Endodermal cell (in vitro differentiated cells): Measurements from ENCODE around the gene SYNPR. TPM values are rescaled to one million over a fixed set of nuclear protein-coding genes. Genes with fewer than 3 reads are reported as not detected.

Experiments used
- DNase-seq: peaks from one replicate; pipeline ENCODE4 v3.0.0-alpha.2; 2017
- H3K27ac ChIP-seq: 2 replicates; pipeline ENCODE4 v1.5.1; 2013; ENCODE audit warnings: mild to moderate bottlenecking, low read depth, low read length, moderate library complexity
- H3K27me3 ChIP-seq: 2 replicates; pipeline ENCODE4 v1.6.1; 2013; ENCODE audit warnings: mild to moderate bottlenecking, low read length, moderate library complexity; ENCODE audit not compliant: insufficient read depth, control insufficient read depth, poor library complexity, severe bottlenecking
- H3K36me3 ChIP-seq: 2 replicates; pipeline ENCODE4 v1.7.0; 2013; ENCODE audit warnings: mild to moderate bottlenecking, low read length, moderate library complexity; ENCODE audit not compliant: control insufficient read depth, insufficient read depth
- H3K4me1 ChIP-seq: one replicate; pipeline ENCODE4 v1.7.0; 2013; ENCODE audit warnings: low read length; ENCODE audit not compliant: control insufficient read depth, insufficient read depth
- H3K4me3 ChIP-seq: 2 replicates; pipeline ENCODE4 v1.5.1; 2013; ENCODE audit warnings: mild to moderate bottlenecking, low read length, moderate library complexity
- H3K9ac ChIP-seq: 2 replicates; pipeline ENCODE4 v1.6.1; 2013; ENCODE audit warnings: mild to moderate bottlenecking, low read length, moderate library complexity; ENCODE audit not compliant: poor library complexity, severe bottlenecking; ENCODE audit errors: extremely low read depth
- H3K9me3 ChIP-seq: 2 replicates; pipeline ENCODE4 v1.6.1; 2013; ENCODE audit warnings: mild to moderate bottlenecking, low read length, moderate library complexity; ENCODE audit not compliant: control insufficient read depth
- H3K27ac Mint-ChIP-seq: 2 replicates; pipeline ENCODE4 v1.8.0; 2020; ENCODE audit warnings: mixed read lengths
- H3K27me3 Mint-ChIP-seq: 2 replicates; pipeline ENCODE4 v1.8.0; 2021; ENCODE audit warnings: mild to moderate bottlenecking, mixed read lengths; ENCODE audit not compliant: insufficient read depth
- H3K36me3 Mint-ChIP-seq: 2 replicates; pipeline ENCODE4 v1.8.0; 2020; ENCODE audit warnings: low read depth, mixed read lengths
- H3K4me1 Mint-ChIP-seq: 2 replicates; pipeline ENCODE4 v1.8.0; 2020; ENCODE audit warnings: mixed read lengths
- H3K4me3 Mint-ChIP-seq: 2 replicates; pipeline ENCODE4 v1.8.0; 2020; ENCODE audit warnings: mild to moderate bottlenecking, moderate library complexity, mixed read lengths
- H3K9me3 Mint-ChIP-seq: 2 replicates; pipeline ENCODE4 v1.8.0; 2020; ENCODE audit warnings: mild to moderate bottlenecking, mixed read lengths
- WGBS, 2 experiments: methylation state at CpG; one replicate each; pipeline versions ENCODE4 v1.1.5 to v1.1.7; 2013; ENCODE audit warnings: missing lambda C conversion rate in 2 of 2, mixed read lengths in 1 of 2; ENCODE audit not compliant: insufficient coverage in 1 of 2, insufficient read length in 1 of 2; 5-methylcytosine and 5-hydroxymethylcytosine counted together
- total RNA-seq, 2 donors: library from RNA; stranded (reverse); fragmentation: NEBNext Ultra II Directional in 1 of 2; extraction: Animal tissue kit (Norgen Biotek cat#: 25700) in 1 of 2; gene quantifications; 2 replicates in 1 of 2; 3 replicates in 1 of 2; pipeline ENCODE4 v1.2.1, GENCODE V29; 2021
- TF ChIP-seq, protein P1 (sequence below): fragments of 200-600 bp; sonication (generic); conservative IDR thresholded peaks from 2 replicates; pipeline ENCODE4 v1.5.0; 2021; ENCODE audit warnings: antibody characterized with exemption, mild to moderate bottlenecking

The SYNPR gene
- total RNA-seq, 2 donors from 2014 or later: not detected

DNA sequence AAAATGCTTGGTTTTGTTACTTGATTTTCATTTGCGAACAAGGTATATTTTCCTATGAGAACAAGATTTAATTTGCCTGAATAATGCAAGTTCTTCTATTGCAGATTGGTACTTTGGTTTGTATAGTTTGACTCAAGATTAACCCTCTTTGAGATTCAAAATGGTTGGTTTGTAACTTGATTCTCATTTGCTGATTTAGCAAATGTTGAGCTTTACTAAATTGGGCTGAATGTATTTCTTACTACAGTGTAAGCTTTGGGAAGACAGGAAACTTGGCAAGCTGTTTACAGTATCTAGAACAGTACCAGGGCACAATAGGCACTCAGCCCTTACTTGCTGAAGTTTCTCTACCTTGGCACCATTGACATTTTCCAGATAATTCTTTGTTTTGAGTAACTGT lies 3.7 kb upstream of the SYNPR start:
- TF ChIP-seq, protein P1, sequence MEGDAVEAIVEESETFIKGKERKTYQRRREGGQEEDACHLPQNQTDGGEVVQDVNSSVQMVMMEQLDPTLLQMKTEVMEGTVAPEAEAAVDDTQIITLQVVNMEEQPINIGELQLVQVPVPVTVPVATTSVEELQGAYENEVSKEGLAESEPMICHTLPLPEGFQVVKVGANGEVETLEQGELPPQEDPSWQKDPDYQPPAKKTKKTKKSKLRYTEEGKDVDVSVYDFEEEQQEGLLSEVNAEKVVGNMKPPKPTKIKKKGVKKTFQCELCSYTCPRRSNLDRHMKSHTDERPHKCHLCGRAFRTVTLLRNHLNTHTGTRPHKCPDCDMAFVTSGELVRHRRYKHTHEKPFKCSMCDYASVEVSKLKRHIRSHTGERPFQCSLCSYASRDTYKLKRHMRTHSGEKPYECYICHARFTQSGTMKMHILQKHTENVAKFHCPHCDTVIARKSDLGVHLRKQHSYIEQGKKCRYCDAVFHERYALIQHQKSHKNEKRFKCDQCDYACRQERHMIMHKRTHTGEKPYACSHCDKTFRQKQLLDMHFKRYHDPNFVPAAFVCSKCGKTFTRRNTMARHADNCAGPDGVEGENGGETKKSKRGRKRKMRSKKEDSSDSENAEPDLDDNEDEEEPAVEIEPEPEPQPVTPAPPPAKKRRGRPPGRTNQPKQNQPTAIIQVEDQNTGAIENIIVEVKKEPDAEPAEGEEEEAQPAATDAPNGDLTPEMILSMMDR: no peak
- no peak overlapping the region for H3K27ac ChIP-seq
- 93% methylated on average over 1 of the region's 1 CpG; no CpG with 5 or more reads in 1 of the 2 experiments for WGBS, 2 experiments
- Mint-ChIP-seq H3K4me3 (no peak overlapping the region), H3K4me1 (peaks cover 6% of the 10 kb centered on the region), H3K27me3 (peaks cover 42% of the 10 kb centered on the region), H3K36me3 (no peaks in the 10 kb centered on the region), H3K9me3 (no peaks in the 10 kb centered on the region), H3K27ac (no peak overlapping the region)
- no peak overlapping the region for H3K4me3 ChIP-seq
- H3K27me3 ChIP-seq: peaks cover 43% of the 10 kb centered on the region
- H3K9me3 ChIP-seq: peaks cover 6% of the 10 kb centered on the region
- H3K4me1 ChIP-seq: no peaks in the 10 kb centered on the region
- H3K36me3 ChIP-seq: no peaks in the 10 kb centered on the region
- H3K9ac ChIP-seq: no peak overlapping the region
- no peak for DNase-seq

DNA sequence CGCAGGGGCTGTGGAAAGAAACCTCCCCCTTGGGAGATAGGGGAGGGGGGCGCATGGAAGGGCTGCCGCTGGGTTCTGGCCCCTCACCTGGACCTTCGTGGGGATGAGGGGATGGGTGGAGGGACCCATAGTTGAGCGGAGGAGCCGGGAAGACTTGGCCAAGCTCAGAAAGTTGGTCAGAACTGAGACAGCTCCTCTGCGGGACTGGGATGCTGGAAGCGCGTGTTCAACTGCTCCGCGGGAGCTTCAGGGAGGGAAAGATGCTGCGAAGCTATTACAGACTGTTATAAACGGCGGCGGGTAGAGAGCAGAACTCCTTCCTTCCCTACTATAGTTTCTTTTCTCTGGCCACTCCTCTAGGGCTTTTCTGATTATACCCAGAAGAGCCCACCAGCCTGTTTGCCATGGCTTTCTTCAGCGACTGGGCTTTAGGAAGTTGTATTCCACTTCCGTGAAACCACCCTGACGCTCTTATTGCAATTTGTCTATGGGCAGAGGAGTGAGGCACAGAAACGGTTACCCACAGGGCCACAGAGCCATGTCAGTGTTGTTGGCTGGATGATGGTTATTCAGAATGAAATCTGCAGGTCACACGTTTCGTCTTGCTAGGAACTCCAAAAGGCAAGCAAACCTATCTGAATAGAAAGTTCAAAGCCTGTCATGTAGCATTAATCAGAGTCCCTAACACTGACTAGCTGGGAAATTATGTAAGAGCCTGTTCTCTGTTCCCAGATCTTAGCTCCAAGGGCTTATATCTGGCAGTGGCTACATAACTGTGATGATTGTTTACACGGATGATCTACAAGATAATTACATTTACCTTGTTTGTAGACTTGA lies 1.1 kb downstream of the SYNPR start:
- 12 to 14% methylated on average over 13 to 22 of the region's 22 CpGs for WGBS, 2 experiments
- Mint-ChIP-seq H3K4me3 (peak overlapping the region; percentile 58), H3K27me3 (peaks cover 61% of the 10 kb centered on the region), H3K27ac (no peak overlapping the region), H3K36me3 (no peaks in the 10 kb centered on the region), H3K9me3 (no peaks in the 10 kb centered on the region), H3K4me1 (peaks cover 6% of the 10 kb centered on the region)
- Histone ChIP-seq H3K9ac (no peak overlapping the region), H3K4me3 (peak overlapping the region; percentile 74), H3K27me3 (peaks cover 62% of the 10 kb centered on the region), H3K9me3 (peaks cover 6% of the 10 kb centered on the region), H3K27ac (no peak overlapping the region), H3K4me1 (no peaks in the 10 kb centered on the region), H3K36me3 (no peaks in the 10 kb centered on the region)
- TF ChIP-seq, protein P1: no peak
- peak; percentile 70 for DNase-seq

- Mint-ChIP-seq H3K9me3 (peaks cover 2% of the 10 kb centered on the region), H3K27ac (no peak overlapping the region), H3K27me3 (peaks cover 4% of the 10 kb centered on the region), H3K4me3 (no peak overlapping the region), H3K4me1 (no peaks in the 10 kb centered on the region), H3K36me3 (no peaks in the 10 kb centered on the region)
- Histone ChIP-seq H3K4me1 (no peaks in the 10 kb centered on the region), H3K27me3 (no peaks in the 10 kb centered on the region), H3K27ac (no peak overlapping the region), H3K36me3 (no peaks in the 10 kb centered on the region), H3K9ac (no peak overlapping the region), H3K4me3 (no peak overlapping the region), H3K9me3 (no peaks in the 10 kb centered on the region)
- no peak for DNase-seq
- TF ChIP-seq, protein P1: no peak
- WGBS, 2 experiments: 86 to 88% methylated on average over 2 of the region's 2 CpGs
These were observed 9.5 kb downstream of the SYNPR start for GRCh38 chr3:63287610-63288009.
